Activated CD4-positive, alpha-beta T cell treated with anti-CD3 and anti-CD28 coated beads, Interleukin-2, amount 10 ng/mL, durations not matched to agents 24 days and 14 days (primary cell): ENCODE results near the gene ABHD6. TPM values are rescaled to one million over a fixed set of nuclear protein-coding genes. Genes with fewer than 3 reads are reported as not detected.

Experiments used
- total RNA-seq: library from RNA; stranded (reverse); gene quantifications from 2 replicates; pipeline ENCODE4 v1.2.3, GENCODE V29; 2022

Gene ABHD6
- total RNA-seq, 1 donor from 2014 or later: 9.8 TPM

Other genes with a start within 250 kb of the ABHD6 start
- gene FLNB, start 229.4 kb upstream of the ABHD6 start, total RNA-seq: 22.8 and 23.9 TPM in 2 replicates
- not detected in 2 replicates for gene DNASE1L3, start 26.8 kb upstream of the ABHD6 start, total RNA-seq
- gene RPP14, start 68.5 kb downstream of the ABHD6 start, total RNA-seq: 22.7 and 25.2 TPM in 2 replicates
- gene HTD2, start 68.7 kb downstream of the ABHD6 start, total RNA-seq: 9.7 and 11.5 TPM in 2 replicates
- 41.1 and 45.7 TPM in 2 replicates for gene PXK, start 95.1 kb downstream of the ABHD6 start, total RNA-seq
- 68.0 and 69.3 TPM in 2 replicates for gene PDHB, start 196.0 kb downstream of the ABHD6 start, total RNA-seq